H9 (cell line): ENCODE measurements around the gene FEZ2. TPM values are rescaled to one million over a fixed set of nuclear protein-coding genes. Genes with fewer than 3 reads are reported as not detected.

Experiments
- DNase-seq: peaks from one replicate; pipeline ENCODE4 v3.0.0-alpha.2; 2017
- H2AFZ ChIP-seq: one replicate; pipeline ENCODE4 v1.6.1; 2013; ENCODE audit warnings: mild to moderate bottlenecking, low read length, control low read depth, moderate library complexity
- H2AK5ac ChIP-seq: 2 replicates; pipeline ENCODE4 v1.6.1; 2013; ENCODE audit warnings: low read length, control low read depth, mixed read lengths; ENCODE audit not compliant: insufficient read length
- H2BK120ac ChIP-seq: one replicate; pipeline ENCODE4 v1.6.1; 2013; ENCODE audit warnings: low read depth, mild to moderate bottlenecking, low read length, control low read depth, inconsistent platforms; ENCODE audit not compliant: poor library complexity, severe bottlenecking
- H2BK12ac ChIP-seq: 2 replicates; pipeline ENCODE4 v1.6.1; 2013; ENCODE audit warnings: low read length, control low read depth, mixed read lengths, low read depth; ENCODE audit not compliant: insufficient read length
- H2BK15ac ChIP-seq: 2 replicates; pipeline ENCODE4 v1.6.1; 2013; ENCODE audit warnings: low read depth, low read length, control low read depth
- H2BK20ac ChIP-seq: one replicate; pipeline ENCODE4 v1.6.1; 2013; ENCODE audit warnings: low read depth, mild to moderate bottlenecking, low read length, control low read depth, inconsistent platforms; ENCODE audit not compliant: poor library complexity, severe bottlenecking
- H2BK5ac ChIP-seq: 2 replicates; pipeline ENCODE4 v1.6.1; 2013; ENCODE audit warnings: low read length, control low read depth, mixed read lengths; ENCODE audit not compliant: insufficient read length
- H3K14ac ChIP-seq: 2 replicates; pipeline ENCODE4 v1.6.1; 2013; ENCODE audit warnings: low read length, control low read depth; ENCODE audit not compliant: insufficient read depth
- H3K18ac ChIP-seq: 2 replicates; pipeline ENCODE4 v1.6.1; 2013; ENCODE audit warnings: low read depth, mild to moderate bottlenecking, mixed read lengths, low read length, control low read depth; ENCODE audit not compliant: insufficient read length
- H3K23ac ChIP-seq: 2 replicates; pipeline ENCODE4 v1.6.1; 2013; ENCODE audit warnings: low read length, control low read depth, mixed read lengths, low read depth; ENCODE audit not compliant: insufficient read length
- H3K23me2 ChIP-seq: 2 replicates; pipeline ENCODE4 v1.6.1; 2013; ENCODE audit warnings: low read depth, mild to moderate bottlenecking, mixed read lengths, low read length, control low read depth; ENCODE audit not compliant: insufficient read length, poor library complexity, severe bottlenecking
- H3K27ac ChIP-seq: 2 replicates; pipeline ENCODE4 v1.5.1; 2013; ENCODE audit warnings: low read length, control low read depth, mixed read lengths, low read depth; ENCODE audit not compliant: insufficient read length
- H3K27me3 ChIP-seq: 2 replicates; pipeline ENCODE4 v1.6.1; 2013; ENCODE audit warnings: low read length, control low read depth, inconsistent platforms; ENCODE audit not compliant: insufficient read depth
- H3K4ac ChIP-seq: 2 replicates; pipeline ENCODE4 v1.6.1; 2013; ENCODE audit warnings: low read depth, mild to moderate bottlenecking, control low read depth, inconsistent platforms, low read length, moderate library complexity
- H3K4me1 ChIP-seq: 2 replicates; pipeline ENCODE4 v1.6.1; 2013; ENCODE audit warnings: low read length, control low read depth, inconsistent platforms; ENCODE audit not compliant: insufficient read depth
- H3K4me2 ChIP-seq: 2 replicates; pipeline ENCODE4 v1.6.1; 2013; ENCODE audit warnings: low read length, control low read depth, mixed read lengths; ENCODE audit not compliant: insufficient read length, insufficient read depth
- H3K56ac ChIP-seq: 2 replicates; pipeline ENCODE4 v1.6.1; 2013; ENCODE audit warnings: low read depth, mild to moderate bottlenecking, mixed read lengths, low read length, control low read depth; ENCODE audit not compliant: insufficient read length
- H3K79me1 ChIP-seq: 2 replicates; pipeline ENCODE4 v1.6.1; 2013; ENCODE audit warnings: low read depth, mild to moderate bottlenecking, moderate library complexity, low read length, control low read depth, inconsistent platforms; ENCODE audit not compliant: insufficient read depth, poor library complexity, severe bottlenecking
- H3K79me2 ChIP-seq: 2 replicates; pipeline ENCODE4 v1.6.1; 2013; ENCODE audit warnings: low read length, control low read depth, inconsistent platforms; ENCODE audit not compliant: insufficient read depth
- H3K9ac ChIP-seq: 2 replicates; pipeline ENCODE4 v1.6.1; 2013; ENCODE audit warnings: low read length, control low read depth, mixed read lengths; ENCODE audit not compliant: insufficient read length; ENCODE audit errors: extremely low read depth
- H3K9me3 ChIP-seq: one replicate; pipeline ENCODE4 v1.6.1; 2013; ENCODE audit warnings: low read depth, low read length, inconsistent platforms; ENCODE audit not compliant: control insufficient read depth
- H3T11ph ChIP-seq: one replicate; pipeline ENCODE4 v1.6.1; 2013; ENCODE audit warnings: mild to moderate bottlenecking, low read length, control low read depth, inconsistent platforms
- H4K20me1 ChIP-seq: one replicate; pipeline ENCODE4 v1.6.1; 2013; ENCODE audit not compliant: control insufficient read depth, insufficient read length, insufficient read depth
- H4K5ac ChIP-seq: 2 replicates; pipeline ENCODE4 v1.6.1; 2013; ENCODE audit warnings: low read depth, mild to moderate bottlenecking, mixed read lengths, low read length, control low read depth; ENCODE audit not compliant: insufficient read length
- H4K8ac ChIP-seq: replicated peaks from 2 replicates; pipeline ENCODE4 v1.6.1; 2013; ENCODE audit warnings: low read length, control low read depth, mixed read lengths, low read depth; ENCODE audit not compliant: insufficient read length
- H4K91ac ChIP-seq: 2 replicates; pipeline ENCODE4 v1.6.1; 2013; ENCODE audit warnings: low read depth, mild to moderate bottlenecking, moderate library complexity, mixed read lengths, low read length, control low read depth; ENCODE audit not compliant: insufficient read length
- H3K27ac Mint-ChIP-seq, 3 experiments: 2 replicates in 2 of 3; 3 replicates in 1 of 3; pipeline ENCODE4 v1.8.0; 2020 to 2021; ENCODE audit warnings: mixed read lengths in 3 of 3, mild to moderate bottlenecking in 1 of 3, moderate library complexity in 1 of 3
- H3K27me3 Mint-ChIP-seq: 2 replicates; pipeline ENCODE4 v1.8.0; 2021; ENCODE audit warnings: low read depth, mild to moderate bottlenecking, moderate library complexity, mixed read lengths
- H3K36me3 Mint-ChIP-seq, 3 experiments: 2 replicates in 2 of 3; 3 replicates in 1 of 3; pipeline ENCODE4 v1.8.0; 2020 to 2021; ENCODE audit warnings: low read depth in 3 of 3, mixed read lengths in 3 of 3; ENCODE audit not compliant: insufficient read depth in 1 of 3
- H3K4me1 Mint-ChIP-seq, 2 experiments: 2 replicates each; pipeline ENCODE4 v1.8.0; 2020; ENCODE audit warnings: mixed read lengths in 2 of 2
- H3K4me3 Mint-ChIP-seq, 2 experiments: 2 replicates in 1 of 2; 3 replicates in 1 of 2; pipeline ENCODE4 v1.8.0; 2020 to 2021; ENCODE audit warnings: mild to moderate bottlenecking in 2 of 2, mixed read lengths in 2 of 2, moderate library complexity in 1 of 2
- H3K9me3 Mint-ChIP-seq, 2 experiments: 2 replicates in 1 of 2; 3 replicates in 1 of 2; pipeline ENCODE4 v1.8.0; 2020; ENCODE audit warnings: mild to moderate bottlenecking in 2 of 2, mixed read lengths in 2 of 2, moderate library complexity in 1 of 2
- CTCF ChIP-seq: fragments of 200-600 bp; sonication (generic); conservative IDR thresholded peaks from 3 replicates; pipeline ENCODE4 v1.8.0; 2021; ENCODE audit warnings: antibody characterized with exemption, mild to moderate bottlenecking
- WGBS: extraction: QIAGEN DNeasy Blood & Tissue Kit; methylation state at CpG from one replicate; pipeline ENCODE4 v1.1.7; 2013; ENCODE audit warnings: missing lambda C conversion rate, low lambda C conversion rate, mixed read lengths; ENCODE audit not compliant: insufficient read length; ENCODE audit errors: extremely low coverage; 5-methylcytosine and 5-hydroxymethylcytosine counted together
- total RNA-seq: library from RNA; stranded (reverse); gene quantifications from 2 replicates; pipeline ENCODE4 v1.2.1, GENCODE V29; 2021

FEZ2 gene
- total RNA-seq, 1 experiment from 2014 or later: 27.7 TPM

- no peak overlapping the region for H2BK15ac ChIP-seq
- WGBS: no CpG with 5 or more reads among the region's 3 CpGs
- no peak overlapping the region for H3K14ac ChIP-seq
- H3K79me2 ChIP-seq: no peaks in the 10 kb centered on the region
- no peak overlapping the region for H3K18ac ChIP-seq
- no peaks in the 10 kb centered on the region for H3K27me3 ChIP-seq
- H3K79me1 ChIP-seq: no peaks in the 10 kb centered on the region
- no peak for DNase-seq
- H3K23ac ChIP-seq: no peak overlapping the region
- H4K5ac ChIP-seq: no peak overlapping the region
- no peak for TF ChIP-seq CTCF
- Mint-ChIP-seq H3K27me3 (no peaks in the 10 kb centered on the region), H3K36me3 (peaks cover 15 to 70% (median 62%) of the 10 kb centered on the region in 3 experiments), H3K9me3 (no peaks in the 10 kb centered on the region), H3K27ac (peak overlapping the region in 1 of 3 experiments; percentile 37; a peak in 1 of 7 replicates), H3K4me3 (no peak overlapping the region), H3K4me1 (peaks cover 10% of the 10 kb centered on the region in 2 experiments)
- H3K4me1 ChIP-seq: peaks cover 1% of the 10 kb centered on the region; the same call in 1 of the 2 replicates
- no peak overlapping the region for H3K56ac ChIP-seq
- no peak overlapping the region for H2BK20ac ChIP-seq
- H3K4ac ChIP-seq: no peak overlapping the region
- no peak overlapping the region for H3K4me2 ChIP-seq
- no peak overlapping the region for H2BK12ac ChIP-seq
- H4K91ac ChIP-seq: no peak overlapping the region
- no peak overlapping the region for H2BK120ac ChIP-seq
- no peak overlapping the region for H3K9ac ChIP-seq
- H4K20me1 ChIP-seq: no peaks in the 10 kb centered on the region
- H2AK5ac ChIP-seq: no peak overlapping the region
- H3K27ac ChIP-seq: no peak overlapping the region
- no peak overlapping the region for H2BK5ac ChIP-seq
- H3K9me3 ChIP-seq: no peaks in the 10 kb centered on the region
- no peak overlapping the region for H3T11ph ChIP-seq
- H2AFZ ChIP-seq: no peak overlapping the region
- H4K8ac ChIP-seq: no peak overlapping the region
- H3K23me2 ChIP-seq: no peaks in the 10 kb centered on the region
Measured at GRCh38 chr2:36512705-36513104, 85.3 kb downstream of the FEZ2 start.
